ENCODE data around the gene THYN1.

Gene THYN1

GRCh38 chr11:134236834-134237556 lies 16.2 kb downstream of the THYN1 start:
- no peak for TF ChIP-seq CTCF (IDR thresholded peaks at IDR 0.05; ENCODE audit: low read depth, low read length)
- no peak for TF ChIP-seq EZH2phosphoT487 (IDR thresholded peaks at IDR 0.05; ENCODE audit: low read depth)
- Histone ChIP-seq H3K36me3 (replicated peaks; ENCODE audit: low read depth, low read length) (peaks cover 9% of the 10 kb centered on the region), H3K27ac (ENCODE audit: low read length) (no peak overlapping the region), H4K20me1 (ENCODE audit: insufficient read depth, low read length) (peaks cover 23% of the 10 kb centered on the region), H3K4me2 (ENCODE audit: low read length) (no peak overlapping the region), H3K27me3 (ENCODE audit: low read depth, low read length) (no peaks in the 10 kb centered on the region), H3K4me3 (ENCODE audit: low read length) (no peak overlapping the region), H3K79me2 (ENCODE audit: low read length) (peaks cover 4% of the 10 kb centered on the region; the same call in 1 of the 2 replicates), H2AFZ (ENCODE audit: low read depth, low read length) (no peak overlapping the region), H3K9me3 (ENCODE audit: insufficient read depth, low read length) (no peaks in the 10 kb centered on the region), H3K4me1 (ENCODE audit: low read length) (0 out of 2 replicates have a peak, but pooled peaks cover 2% of the 10 kb centered on the region), H3K9ac (ENCODE audit: low read length) (no peak overlapping the region)

GRCh38 chr11:134235399-134235798 lies 17.8 kb downstream of the THYN1 start:
- H3K4me1 ChIP-seq (ENCODE audit: low read length): peaks cover 6% of the 10 kb centered on the region; the same call in 1 of the 2 replicates
- TF ChIP-seq CTCF (IDR thresholded peaks at IDR 0.05; ENCODE audit: low read depth, low read length) (no peak), EZH2phosphoT487 (IDR thresholded peaks at IDR 0.05; ENCODE audit: low read depth) (no peak)
- peaks cover 12% of the 10 kb centered on the region for H3K79me2 ChIP-seq (ENCODE audit: low read length)
- H3K27ac ChIP-seq (ENCODE audit: low read length): no peak overlapping the region
- H2AFZ ChIP-seq (ENCODE audit: low read depth, low read length): no peak overlapping the region
- no peak overlapping the region for H3K4me3 ChIP-seq (ENCODE audit: low read length)
- peaks cover 12% of the 10 kb centered on the region for H3K36me3 ChIP-seq (replicated peaks; ENCODE audit: low read depth, low read length)
- no peaks in the 10 kb centered on the region for H3K9me3 ChIP-seq (ENCODE audit: insufficient read depth, low read length)
- H3K27me3 ChIP-seq (ENCODE audit: low read depth, low read length): no peaks in the 10 kb centered on the region
- H3K9ac ChIP-seq (ENCODE audit: low read length): no peak overlapping the region
- no peak overlapping the region for H3K4me2 ChIP-seq (ENCODE audit: low read length)
- peaks cover 37% of the 10 kb centered on the region for H4K20me1 ChIP-seq (ENCODE audit: insufficient read depth, low read length)

- H3K9me3 ChIP-seq (ENCODE audit: insufficient read depth, low read length): no peaks in the 10 kb centered on the region
- peaks cover 26% of the 10 kb centered on the region for H3K79me2 ChIP-seq (ENCODE audit: low read length)
- no peak for TF ChIP-seq EZH2phosphoT487 (IDR thresholded peaks at IDR 0.05; ENCODE audit: low read depth)
- TF ChIP-seq CTCF (IDR thresholded peaks at IDR 0.05; ENCODE audit: low read depth, low read length): no peak
- H4K20me1 ChIP-seq (ENCODE audit: insufficient read depth, low read length): peaks cover 53% of the 10 kb centered on the region
- no peak overlapping the region for H3K4me3 ChIP-seq (ENCODE audit: low read length)
- peaks cover 13% of the 10 kb centered on the region for H3K36me3 ChIP-seq (replicated peaks; ENCODE audit: low read depth, low read length)
- H3K27me3 ChIP-seq (ENCODE audit: low read depth, low read length): peaks cover 13% of the 10 kb centered on the region
- no peak overlapping the region for H3K27ac ChIP-seq (ENCODE audit: low read length)
- H2AFZ ChIP-seq (ENCODE audit: low read depth, low read length): no peak overlapping the region
- H3K4me2 ChIP-seq (ENCODE audit: low read length): no peak overlapping the region
- peaks cover 10% of the 10 kb centered on the region for H3K4me1 ChIP-seq (ENCODE audit: low read length)
- H3K9ac ChIP-seq (ENCODE audit: low read length): no peak overlapping the region
These were observed 19.4 kb downstream of the THYN1 start for GRCh38 chr11:134233729-134234179.

- no peak overlapping the region for H3K27ac ChIP-seq (ENCODE audit: low read length)
- peaks cover 15% of the 10 kb centered on the region for H3K4me1 ChIP-seq (ENCODE audit: low read length)
- peaks cover 26% of the 10 kb centered on the region for H3K79me2 ChIP-seq (ENCODE audit: low read length)
- TF ChIP-seq CTCF (IDR thresholded peaks at IDR 0.05; ENCODE audit: low read depth, low read length): no peak
- TF ChIP-seq EZH2phosphoT487 (IDR thresholded peaks at IDR 0.05; ENCODE audit: low read depth): no peak
- no peak overlapping the region for H3K9ac ChIP-seq (ENCODE audit: low read length)
- H3K36me3 ChIP-seq (replicated peaks; ENCODE audit: low read depth, low read length): peaks cover 18% of the 10 kb centered on the region
- no peak overlapping the region for H2AFZ ChIP-seq (ENCODE audit: low read depth, low read length)
- H3K4me2 ChIP-seq (ENCODE audit: low read length): no peak overlapping the region
- H3K27me3 ChIP-seq (ENCODE audit: low read depth, low read length): peaks cover 13% of the 10 kb centered on the region
- H3K4me3 ChIP-seq (ENCODE audit: low read length): no peak overlapping the region
- no peaks in the 10 kb centered on the region for H3K9me3 ChIP-seq (ENCODE audit: insufficient read depth, low read length)
- peaks cover 64% of the 10 kb centered on the region for H4K20me1 ChIP-seq (ENCODE audit: insufficient read depth, low read length)
These were observed 21.0 kb downstream of the THYN1 start for GRCh38 chr11:134231958-134232659.
